ENCODE data around the gene PCNT.

Gene PCNT

DNA sequence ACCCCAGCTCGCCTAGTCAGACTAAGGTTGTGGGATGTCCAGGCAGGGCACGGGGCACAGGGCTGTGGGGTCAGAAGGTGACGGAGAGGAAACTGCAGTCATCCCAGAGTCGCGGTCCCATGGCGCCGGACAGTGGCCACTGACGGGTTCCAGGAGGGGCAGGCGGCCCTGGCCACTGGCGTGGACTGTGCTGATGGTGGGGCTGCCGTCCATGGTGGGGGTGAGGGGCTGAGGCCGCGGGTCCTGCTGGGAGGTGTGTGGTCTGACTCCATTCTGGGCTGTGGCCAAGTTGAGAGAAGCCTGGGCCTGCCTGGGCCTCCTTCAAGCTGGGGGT is 32.0 kb downstream of the PCNT start:
- Histone ChIP-seq H3K4me3 (replicated peaks; ENCODE audit: insufficient read depth, low read length) (no peak overlapping the region), H3K27me3 (ENCODE audit: insufficient read depth, poor library complexity, severe bottlenecking) (no peaks in the 10 kb centered on the region), H3K27ac (replicated peaks) (no peak overlapping the region)
- no peak for TF ChIP-seq REST (IDR thresholded peaks at IDR 0.05; ENCODE audit: insufficient replicate concordance, low read depth)
- TF ChIP-seq, protein P1, sequence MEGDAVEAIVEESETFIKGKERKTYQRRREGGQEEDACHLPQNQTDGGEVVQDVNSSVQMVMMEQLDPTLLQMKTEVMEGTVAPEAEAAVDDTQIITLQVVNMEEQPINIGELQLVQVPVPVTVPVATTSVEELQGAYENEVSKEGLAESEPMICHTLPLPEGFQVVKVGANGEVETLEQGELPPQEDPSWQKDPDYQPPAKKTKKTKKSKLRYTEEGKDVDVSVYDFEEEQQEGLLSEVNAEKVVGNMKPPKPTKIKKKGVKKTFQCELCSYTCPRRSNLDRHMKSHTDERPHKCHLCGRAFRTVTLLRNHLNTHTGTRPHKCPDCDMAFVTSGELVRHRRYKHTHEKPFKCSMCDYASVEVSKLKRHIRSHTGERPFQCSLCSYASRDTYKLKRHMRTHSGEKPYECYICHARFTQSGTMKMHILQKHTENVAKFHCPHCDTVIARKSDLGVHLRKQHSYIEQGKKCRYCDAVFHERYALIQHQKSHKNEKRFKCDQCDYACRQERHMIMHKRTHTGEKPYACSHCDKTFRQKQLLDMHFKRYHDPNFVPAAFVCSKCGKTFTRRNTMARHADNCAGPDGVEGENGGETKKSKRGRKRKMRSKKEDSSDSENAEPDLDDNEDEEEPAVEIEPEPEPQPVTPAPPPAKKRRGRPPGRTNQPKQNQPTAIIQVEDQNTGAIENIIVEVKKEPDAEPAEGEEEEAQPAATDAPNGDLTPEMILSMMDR (IDR thresholded peaks at IDR 0.05; ENCODE audit: insufficient read depth, low read length) = no peak
- no peak for TF ChIP-seq SPI1 (IDR thresholded peaks at IDR 0.05; ENCODE audit: borderline replicate concordance, low read depth)
- TF ChIP-seq GABPA (IDR thresholded peaks at IDR 0.05; ENCODE audit: low read depth) = no peak
- TF ChIP-seq POLR2AphosphoS5 (IDR thresholded peaks at IDR 0.05; ENCODE audit: low read depth) = no peak
- no peak for DNase-seq (ENCODE audit: low read depth in 1 of 2, low spot score in 1 of 2)

DNA sequence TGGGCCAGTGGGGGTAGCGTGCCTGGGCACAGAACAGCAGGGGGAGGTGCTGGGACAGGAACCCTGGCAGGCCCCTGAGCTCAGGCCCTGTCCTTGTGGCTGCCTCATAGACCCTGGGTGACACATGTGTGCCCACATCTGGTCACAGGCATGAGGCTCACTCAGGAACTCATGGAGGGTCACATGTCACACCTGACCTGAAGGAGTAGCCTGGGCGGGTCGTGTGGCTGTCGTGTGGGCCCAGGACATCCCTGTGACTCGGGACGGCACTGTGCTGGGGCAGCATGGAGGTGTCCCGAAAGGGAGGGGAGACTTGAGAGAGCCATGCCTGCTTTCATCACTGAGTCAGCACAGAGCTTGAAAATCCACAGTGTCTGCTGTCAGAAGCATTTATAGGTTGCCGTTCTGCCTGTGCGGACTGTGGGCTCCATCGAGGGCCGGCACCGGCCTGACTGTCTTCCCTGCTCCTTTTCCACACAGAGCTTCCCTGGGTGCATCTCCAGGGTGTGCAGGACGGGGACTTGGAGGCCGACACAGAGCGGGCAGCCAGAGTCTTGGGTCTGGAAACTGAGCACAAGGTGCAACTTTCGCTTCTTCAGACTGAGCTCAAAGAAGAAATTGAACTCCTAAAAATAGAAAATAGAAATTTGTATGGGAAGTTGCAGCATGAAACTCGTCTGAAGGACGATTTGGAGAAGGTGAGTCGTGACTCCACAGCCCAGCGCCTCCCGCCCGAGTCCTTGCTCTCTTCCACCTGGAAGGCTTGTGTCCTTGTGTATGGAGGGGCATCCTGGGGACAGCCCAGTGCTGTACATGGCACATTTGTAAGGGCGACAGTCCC is 32.8 kb downstream of the PCNT start:
- TF ChIP-seq SPI1 (IDR thresholded peaks at IDR 0.05; ENCODE audit: borderline replicate concordance, low read depth) (no peak), POLR2AphosphoS5 (IDR thresholded peaks at IDR 0.05; ENCODE audit: low read depth) (no peak), GABPA (IDR thresholded peaks at IDR 0.05; ENCODE audit: low read depth) (no peak), REST (IDR thresholded peaks at IDR 0.05; ENCODE audit: insufficient replicate concordance, low read depth) (no peak)
- TF ChIP-seq, protein P1 (IDR thresholded peaks at IDR 0.05; ENCODE audit: insufficient read depth, low read length) = no peak
- no peak overlapping the region for H3K4me3 ChIP-seq (replicated peaks; ENCODE audit: insufficient read depth, low read length)
- no peak overlapping the region for H3K27ac ChIP-seq (replicated peaks)
- H3K27me3 ChIP-seq (ENCODE audit: insufficient read depth, poor library complexity, severe bottlenecking) = no peaks in the 10 kb centered on the region
- DNase-seq (ENCODE audit: low read depth in 1 of 2, low spot score in 1 of 2) = no peak

DNA sequence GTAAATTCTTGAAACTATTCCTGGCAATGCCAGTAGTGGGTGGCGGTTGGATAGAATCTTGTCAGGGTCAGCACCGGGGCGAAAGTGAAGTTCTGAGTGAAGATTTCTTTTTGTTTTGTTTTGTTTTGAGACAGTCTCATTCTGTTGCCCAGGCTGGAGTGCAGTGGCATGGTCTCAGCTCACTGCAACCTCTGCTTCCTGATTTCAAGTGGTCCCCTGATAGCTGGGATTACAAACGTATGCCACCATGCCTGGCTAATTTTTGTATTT is 33.3 kb downstream of the PCNT start:
- H3K27ac ChIP-seq (replicated peaks) = no peak overlapping the region
- H3K4me3 ChIP-seq (replicated peaks; ENCODE audit: insufficient read depth, low read length) = no peak overlapping the region

More for the DNA sequence above, 33.3 kb downstream of the PCNT start:
- TF ChIP-seq REST (IDR thresholded peaks at IDR 0.05; ENCODE audit: insufficient replicate concordance, low read depth) = no peak
- TF ChIP-seq POLR2AphosphoS5 (IDR thresholded peaks at IDR 0.05; ENCODE audit: low read depth) = no peak
- no peaks in the 10 kb centered on the region for H3K27me3 ChIP-seq (ENCODE audit: insufficient read depth, poor library complexity, severe bottlenecking)
- DNase-seq (ENCODE audit: low read depth in 1 of 2, low spot score in 1 of 2) = no peak
